DND-41 (cell line): Measurements from ENCODE around the gene WBP11.

Experiments used
- CTCF ChIP-seq: IDR thresholded peaks from 2 replicates; pipeline ENCODE4 v1.5.1; 2012; ENCODE audit warnings: borderline replicate concordance, low read length, moderate library complexity, mild to moderate bottlenecking; ENCODE audit not compliant: poor library complexity, severe bottlenecking; ENCODE audit errors: extremely low read depth
- EZH2 ChIP-seq: IDR thresholded peaks from 3 replicates; pipeline ENCODE4 v1.6.1; 2012; ENCODE audit warnings: borderline replicate concordance, low read depth, mild to moderate bottlenecking, moderate library complexity, low read length, inconsistent platforms; ENCODE audit not compliant: severe bottlenecking

- TF ChIP-seq CTCF, result no peak
- TF ChIP-seq EZH2, result no peak
These were observed 42.8 kb upstream of the WBP11 start for GRCh38 chr12:14846042-14846587.
